IPS-NIHi7 (cell line): ENCODE measurements around the gene MFNG.
"Not testable (repeated sequence)": the region's sequence is repeated elsewhere in the genome, so short reads cannot be mapped to it uniquely, and the experiment has no call there.

Source experiments
- DNase-seq: peaks from one replicate; pipeline ENCODE4 v3.0.0; 2012; ENCODE audit warnings: mixed read lengths; ENCODE audit errors: extremely low spot score

The MFNG gene

DNA sequence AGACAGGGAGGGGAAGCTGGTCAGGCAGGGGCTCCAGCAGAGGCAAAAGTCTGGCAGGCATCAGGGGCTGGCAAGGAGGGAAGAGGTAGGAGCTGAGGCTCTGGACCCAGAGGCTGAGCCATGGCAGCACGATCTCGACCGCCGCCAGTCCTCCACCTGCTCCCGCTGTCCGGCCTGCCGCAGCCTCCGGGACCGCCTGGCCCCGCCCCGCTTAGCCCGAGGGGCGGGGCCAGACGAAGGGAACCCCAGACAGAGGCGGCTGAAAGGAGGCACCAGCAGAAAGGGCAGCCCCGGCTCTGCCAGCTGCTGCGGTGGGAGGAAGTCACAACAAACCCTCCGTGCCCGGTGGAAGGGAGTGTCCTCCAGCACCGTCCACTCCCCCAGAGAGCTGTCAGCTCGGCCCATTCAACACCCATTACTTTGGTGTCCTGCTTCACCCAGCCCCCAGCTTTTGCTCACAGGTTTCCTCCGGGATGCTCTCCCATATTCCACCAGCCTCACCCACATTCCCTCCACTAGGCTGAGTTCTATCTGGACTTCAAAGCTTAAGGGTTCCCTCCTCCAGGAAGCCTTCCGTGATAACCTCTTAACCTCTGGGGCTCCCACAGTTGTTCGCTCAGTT, at the start of gene MFNG:
TSS of gene MFNG (minus strand) at position 161 of the 622 bp plus-strand sequence. CDS start 207 bp downstream, outside the sequence.
- peak; percentile 95 for DNase-seq

DNA sequence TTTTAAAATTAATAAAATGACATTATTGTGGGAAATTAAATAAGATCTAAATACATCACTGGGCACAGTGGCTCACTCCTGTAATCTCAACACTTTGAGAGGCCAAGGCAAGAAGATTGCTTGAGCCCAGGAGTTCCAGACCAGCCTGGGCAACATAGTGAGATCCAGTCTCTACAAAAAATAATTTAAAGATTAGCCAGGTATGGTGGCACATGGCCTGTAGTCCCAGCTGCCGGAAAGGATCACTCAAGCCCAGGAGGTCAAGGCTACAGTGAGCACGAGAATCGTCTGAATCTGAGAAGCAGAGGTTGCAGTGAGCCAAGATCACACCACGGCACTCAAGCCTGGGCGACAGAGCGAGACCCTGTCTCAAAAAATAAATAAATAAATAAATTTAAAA, 49.0 kb upstream of the MFNG start:
- DNase-seq = no peak

DNA sequence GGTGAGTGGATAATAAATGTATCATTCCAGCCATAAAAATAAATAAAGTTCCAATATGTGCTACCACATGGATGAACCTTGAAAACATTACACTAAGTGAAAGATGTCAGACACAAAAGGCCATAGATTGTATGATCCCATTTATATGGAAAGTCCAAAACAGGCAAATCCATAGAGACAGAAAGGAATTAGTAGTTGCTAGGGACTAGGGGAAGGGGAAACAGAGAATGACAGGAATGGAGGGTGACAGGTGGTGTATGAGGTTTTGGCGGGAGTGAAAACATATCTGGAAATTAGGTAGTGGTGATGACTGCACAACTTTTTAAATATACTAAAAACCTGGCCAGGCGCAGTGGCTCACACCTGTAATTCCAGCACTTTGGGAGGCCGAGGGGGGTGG, 48.3 kb upstream of the MFNG start:
- DNase-seq = no peak

GRCh38 chr22:37533995-37534394, 47.8 kb upstream of the MFNG start:
- DNase-seq = no peak

DNA sequence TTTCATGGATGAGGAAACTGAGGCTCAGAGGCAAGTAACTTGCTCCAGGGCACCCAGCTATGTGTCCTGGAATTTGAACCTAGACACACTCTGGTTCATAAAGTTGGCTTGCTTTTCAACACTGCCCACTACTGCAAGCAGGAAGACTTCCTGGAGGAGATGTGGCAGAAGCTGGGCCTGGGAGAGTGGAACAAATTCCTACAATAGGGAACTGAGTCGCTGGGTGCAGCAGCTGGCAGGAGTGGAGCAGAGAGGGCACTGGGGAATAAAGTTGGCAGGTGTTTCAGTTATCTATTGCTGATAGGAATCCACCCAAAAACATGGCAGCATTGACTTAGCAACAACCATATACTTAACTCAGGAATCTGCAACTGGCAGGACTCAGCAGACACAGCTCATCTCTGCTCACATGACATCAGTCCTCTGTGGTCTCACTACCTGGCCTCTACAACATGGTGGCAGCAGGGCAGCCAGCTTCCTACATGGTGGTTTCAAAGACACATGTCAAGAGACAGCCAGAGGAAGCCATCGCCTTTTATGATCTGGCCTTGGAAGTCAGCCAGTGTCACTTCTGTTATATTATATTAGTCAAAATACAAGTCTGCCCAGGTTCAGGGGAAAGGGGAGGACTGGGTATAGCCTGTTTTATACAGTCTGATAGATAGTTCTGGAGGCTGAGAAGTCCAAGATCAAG, 43.6 kb upstream of the MFNG start:
- DNase-seq = no peak

GRCh38 chr22:37527952-37528351, 41.8 kb upstream of the MFNG start:
- DNase-seq = not testable (repeated sequence)

- not testable (repeated sequence) for DNase-seq
Observed at GRCh38 chr22:37527081-37527752, 41.0 kb upstream of the MFNG start.

DNA sequence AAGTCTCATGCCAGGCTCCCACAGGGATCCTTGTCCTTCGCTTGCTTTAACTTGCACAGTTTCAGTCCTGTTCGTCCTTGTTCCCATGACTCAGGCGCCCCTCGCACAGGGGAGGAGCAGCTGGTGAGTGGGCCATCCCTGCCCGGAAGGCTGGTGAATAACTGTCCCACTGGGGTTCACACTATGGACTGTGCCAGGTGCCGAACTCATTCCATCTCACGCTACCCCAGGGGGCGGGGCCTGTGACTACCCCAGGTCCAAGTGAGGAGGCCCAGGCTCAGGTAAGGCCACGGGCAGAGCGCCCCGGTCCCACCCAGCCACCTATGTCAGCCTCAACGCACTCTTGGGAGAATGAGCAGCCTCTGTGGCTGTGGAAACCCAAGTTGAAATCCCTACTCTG, 40.2 kb upstream of the MFNG start:
- no peak for DNase-seq

GRCh38 chr22:37525746-37526350, 39.7 kb upstream of the MFNG start:
- DNase-seq = no peak

GRCh38 chr22:37525073-37525745, 39.0 kb upstream of the MFNG start:
- peak; percentile 53 for DNase-seq

- no peak for DNase-seq
Observed at GRCh38 chr22:37522482-37522881, 36.3 kb upstream of the MFNG start.

- DNase-seq = no peak
Observed at GRCh38 chr22:37521236-37521739, 35.1 kb upstream of the MFNG start.

DNA sequence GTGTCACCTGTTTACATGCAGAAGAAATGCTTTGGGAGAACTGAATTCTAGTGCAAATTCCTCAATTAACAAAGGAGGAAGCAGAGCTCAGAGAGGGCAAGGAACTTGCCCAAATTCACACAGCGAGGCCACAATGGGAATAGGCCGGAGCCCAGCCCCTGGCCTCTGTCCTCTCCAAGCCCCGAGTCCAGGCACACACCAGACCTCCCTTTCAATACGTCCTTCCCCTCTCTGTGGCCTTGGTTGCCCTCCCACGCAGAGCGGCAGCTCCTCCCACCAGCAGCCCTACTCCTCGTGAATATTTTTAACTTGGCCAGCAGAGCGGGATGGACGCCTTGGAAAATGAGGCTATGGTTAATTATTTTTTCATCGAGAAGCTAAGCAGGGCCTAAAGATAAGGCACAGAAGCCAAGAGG, 34.6 kb upstream of the MFNG start:
- DNase-seq = no peak

DNA sequence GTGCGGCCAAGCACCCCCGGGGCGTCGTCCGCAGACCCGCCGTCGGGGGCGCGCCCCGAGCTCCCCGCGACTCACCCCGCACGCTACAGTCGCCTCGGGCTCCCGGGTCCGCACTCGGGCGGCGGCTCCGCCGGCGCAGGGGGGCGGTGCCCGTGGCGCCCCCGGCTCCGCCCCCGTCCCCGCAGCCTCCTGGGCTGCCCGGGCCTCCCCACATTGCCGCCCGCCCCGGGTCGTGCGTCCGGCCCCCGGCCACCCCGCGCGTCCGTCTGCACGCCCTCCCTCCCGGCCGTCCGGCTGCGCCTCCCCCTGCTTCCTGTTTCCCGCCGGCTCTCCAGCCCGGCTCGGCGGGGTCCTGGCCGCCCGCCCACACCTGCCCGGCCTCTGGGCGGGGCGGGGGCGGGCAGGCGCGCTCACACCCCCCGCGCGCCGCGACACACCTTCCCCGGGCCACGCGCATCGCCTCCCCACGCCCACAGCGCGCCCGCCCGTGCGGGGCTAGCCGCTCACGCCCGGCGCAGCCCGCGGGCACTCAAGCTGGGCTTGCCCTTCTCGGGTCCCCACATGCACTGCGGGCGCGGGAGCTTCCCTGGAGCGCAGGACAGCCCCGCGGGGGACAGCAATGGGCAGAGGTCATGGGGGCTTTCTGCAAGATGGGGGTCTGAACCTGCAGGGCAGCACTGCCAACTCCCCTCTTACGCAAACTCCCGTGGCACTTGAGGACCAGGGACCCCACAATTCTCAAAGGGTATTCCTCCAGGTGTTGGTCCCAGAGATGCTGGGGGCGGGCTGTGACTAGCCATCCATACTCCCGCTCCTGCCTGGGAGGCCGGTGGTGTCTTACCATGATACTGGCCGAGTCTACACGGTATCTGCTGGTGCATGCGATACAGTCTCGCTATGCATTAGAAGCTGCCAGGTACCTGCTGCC, 33.3 kb upstream of the MFNG start, which contains the start of gene CARD10:
TSS of gene CARD10 (minus strand) at position 148 of the 928 bp plus-strand sequence. CDS start 215 bp downstream, outside the sequence.
- DNase-seq = peak; percentile 71

- peak; percentile 49 for DNase-seq
Observed at GRCh38 chr22:37518509-37519267, 32.5 kb upstream of the MFNG start.

DNA sequence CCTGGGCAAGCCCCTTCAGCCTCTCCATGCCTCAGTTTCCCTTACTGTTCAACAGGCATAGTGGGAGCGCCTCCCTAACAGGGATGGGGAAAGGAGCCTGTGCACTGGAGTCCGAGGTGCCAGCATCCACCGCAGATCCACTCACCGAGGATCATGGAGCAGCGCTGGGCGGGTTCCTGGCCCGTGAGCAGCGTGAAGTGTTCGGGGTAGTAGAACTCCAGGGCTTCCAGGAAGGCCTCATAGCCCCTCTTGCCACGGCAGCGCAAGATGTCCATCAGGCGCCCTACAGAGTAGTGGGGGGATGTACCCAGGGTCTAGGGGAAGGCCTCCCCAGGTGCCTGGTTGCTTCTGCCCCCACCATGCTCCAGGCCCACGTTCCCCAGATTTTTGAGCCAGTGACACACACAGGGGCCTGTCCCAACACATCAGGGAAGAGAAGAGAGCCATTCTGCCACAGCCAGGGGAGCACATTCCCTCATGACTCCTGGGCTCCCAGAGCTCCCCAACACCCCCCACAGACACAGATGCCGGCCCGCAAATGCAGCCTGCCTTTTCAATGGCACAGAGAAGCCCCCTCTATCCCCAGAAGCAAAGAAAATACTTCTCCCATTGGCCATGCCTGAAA, 31.8 kb upstream of the MFNG start:
- DNase-seq = no peak

- no peak for DNase-seq
Observed at GRCh38 chr22:37516456-37516855, 30.3 kb upstream of the MFNG start.

DNA sequence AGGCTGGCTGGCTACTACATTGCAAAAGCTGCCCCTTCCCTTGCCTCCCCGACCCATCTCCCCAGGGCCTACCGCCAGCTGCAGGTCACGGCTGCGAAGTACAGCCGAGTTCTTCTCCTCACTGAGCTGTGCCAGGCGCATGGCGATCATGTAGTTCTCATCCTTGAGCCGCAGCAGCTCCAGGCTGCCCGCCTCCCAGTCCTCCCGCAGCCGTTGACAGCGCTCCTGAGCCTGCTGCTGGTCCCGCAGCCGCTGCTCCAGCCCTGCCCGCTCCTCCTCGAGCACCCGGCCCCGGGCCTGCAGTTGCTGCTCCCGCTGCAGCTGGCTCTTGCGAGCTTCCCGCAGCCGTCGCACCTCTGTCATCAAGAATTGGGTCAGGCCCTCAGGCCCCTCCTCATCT, 29.7 kb upstream of the MFNG start:
- no peak for DNase-seq

GRCh38 chr22:37514526-37515051, 28.4 kb upstream of the MFNG start:
- no peak for DNase-seq
